Activated naive CD4-positive, alpha-beta T cell treated with anti-CD3 and anti-CD28 coated beads for 36 hours (primary cell): ENCODE measurements around the gene GALNT12. TPM values are rescaled to one million over a fixed set of nuclear protein-coding genes. Genes with fewer than 3 reads are reported as not detected.

Experiments
- CTCF ChIA-PET: fragments of 350-600 bp; sonication (Branson Sonifier 250); formaldehyde crosslinking; loops from one replicate; lab custom pipeline; 2021; ENCODE audit warnings: antibody characterized with exemption; lab: Charles Lee
- DNase-seq: peaks from one replicate; pipeline ENCODE4 v3.0.0-alpha.2; 2020
- H3K27ac Mint-ChIP-seq: one replicate; pipeline ENCODE4 v1.8.0; 2021; ENCODE audit warnings: mild to moderate bottlenecking, mixed read lengths
- H3K27me3 Mint-ChIP-seq: one replicate; pipeline ENCODE4 v1.8.0; 2021; ENCODE audit warnings: low read depth, mixed read lengths
- H3K36me3 Mint-ChIP-seq: one replicate; pipeline ENCODE4 v1.8.0; 2021; ENCODE audit warnings: low read depth, mixed read lengths
- H3K4me1 Mint-ChIP-seq: one replicate; pipeline ENCODE4 v1.8.0; 2021; ENCODE audit warnings: low read depth, mixed read lengths
- H3K4me3 Mint-ChIP-seq: one replicate; pipeline ENCODE4 v1.8.0; 2021; ENCODE audit warnings: mild to moderate bottlenecking, moderate library complexity, mixed read lengths
- H3K9me3 Mint-ChIP-seq: one replicate; pipeline ENCODE4 v1.8.0; 2021; ENCODE audit warnings: mixed read lengths
- intact Hi-C: fragments of 100-400 bp; cut with micrococcal nuclease; formaldehyde crosslinking; loops from one replicate; pipeline ENCODE4 v1.15.1; 2023
- total RNA-seq, 2 experiments: library from RNA; stranded (reverse); gene quantifications; one replicate each; pipeline ENCODE4 v1.2.3, GENCODE V29; 2021

The GALNT12 gene
- total RNA-seq, 2 experiments from 2014 or later: 12.9 to 13.5 TPM

DNA sequence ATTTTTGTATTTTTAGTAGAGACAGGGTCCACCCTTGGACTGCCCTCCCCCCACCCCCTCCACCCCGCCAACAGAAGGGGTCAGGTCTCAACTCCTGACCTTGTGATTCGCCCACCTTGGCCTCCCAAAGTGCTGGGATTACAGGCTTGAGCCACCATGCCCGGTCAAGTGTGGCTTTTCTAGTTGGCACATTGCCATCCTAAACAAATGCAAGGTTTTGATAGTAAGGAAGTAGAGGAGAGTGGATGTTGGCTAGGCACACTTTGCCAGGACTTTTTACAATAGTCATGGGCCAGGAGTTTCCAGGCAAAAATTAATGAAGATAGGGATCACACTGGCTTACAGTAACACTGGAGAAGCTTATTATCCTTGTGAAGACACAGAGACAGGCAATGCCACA lies 62.4 kb downstream of the GALNT12 start:
- CTCF ChIA-PET: no interaction called here
- Mint-ChIP-seq H3K4me1 (peaks cover 2% of the 10 kb centered on the region), H3K27me3 (no peaks in the 10 kb centered on the region), H3K36me3 (no peaks in the 10 kb centered on the region), H3K27ac (no peak overlapping the region), H3K4me3 (no peak overlapping the region), H3K9me3 (no peaks in the 10 kb centered on the region)
- no peak for DNase-seq
- intact Hi-C loops: no loop called here

DNA sequence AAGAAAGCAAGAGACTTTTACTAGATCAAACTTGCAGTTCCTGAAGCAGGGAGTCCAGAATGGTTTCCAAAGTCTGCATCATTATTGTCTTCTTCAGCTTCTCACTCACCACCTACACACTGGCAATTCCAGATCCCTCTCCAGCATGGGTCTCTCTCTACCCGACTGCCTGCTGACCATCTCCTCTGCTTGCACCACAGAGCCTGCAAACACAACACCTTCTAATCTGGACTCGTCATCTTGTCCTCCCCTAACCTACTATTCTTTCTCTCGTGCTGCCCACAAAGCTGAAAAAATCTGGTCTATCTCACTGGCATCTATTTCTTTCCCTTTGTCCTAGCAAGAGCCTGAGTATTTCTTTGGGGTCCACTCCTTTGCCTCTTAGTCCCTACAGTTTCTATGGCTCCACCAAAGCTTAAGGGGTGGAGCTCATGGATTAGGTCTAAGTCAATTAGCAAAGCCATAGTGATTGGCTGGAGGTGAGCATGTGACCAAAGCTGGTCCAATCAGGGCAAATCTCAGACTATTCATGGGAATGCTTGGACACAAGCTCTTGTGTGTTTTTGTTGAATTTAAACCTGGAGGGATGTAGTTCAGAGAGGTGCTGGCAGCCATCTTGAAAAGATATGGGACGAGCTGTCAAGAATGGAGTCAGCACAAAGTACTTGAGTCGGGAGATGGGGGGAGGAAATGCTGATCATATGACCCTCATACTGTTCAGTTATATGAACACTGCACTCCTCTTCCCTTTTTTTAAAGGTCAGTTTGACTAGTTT lies 63.5 kb downstream of the GALNT12 start:
- no peaks in the 10 kb centered on the region for H3K36me3 Mint-ChIP-seq
- H3K9me3 Mint-ChIP-seq: no peaks in the 10 kb centered on the region
- intact Hi-C loops: no loop called here
- DNase-seq: no peak
- no peak overlapping the region for H3K27ac Mint-ChIP-seq
- CTCF ChIA-PET: interaction anchor here (1.5 kb wide), 1 partner anchor 23 kb away, joined by 6 read pairs; no protein-coding TSS in a partner anchor
- H3K4me3 Mint-ChIP-seq: no peak overlapping the region
- no peaks in the 10 kb centered on the region for H3K27me3 Mint-ChIP-seq
- peaks cover 2% of the 10 kb centered on the region for H3K4me1 Mint-ChIP-seq

- Mint-ChIP-seq H3K27ac (no peak overlapping the region), H3K27me3 (no peaks in the 10 kb centered on the region), H3K9me3 (no peaks in the 10 kb centered on the region), H3K4me1 (peaks cover 2% of the 10 kb centered on the region), H3K36me3 (no peaks in the 10 kb centered on the region), H3K4me3 (no peak overlapping the region)
- no peak for DNase-seq
- intact Hi-C loops: no loop called here
- CTCF ChIA-PET: interaction anchor here (1.5 kb wide), 1 partner anchor 23 kb away, joined by 6 read pairs; no protein-coding TSS in a partner anchor
Observed at GRCh38 chr9:98871558-98872065, 64.1 kb downstream of the GALNT12 start.

GRCh38 chr9:98873526-98873925 lies 66.1 kb downstream of the GALNT12 start:
- Mint-ChIP-seq H3K27ac (no peak overlapping the region), H3K4me1 (no peaks in the 10 kb centered on the region), H3K4me3 (no peak overlapping the region), H3K27me3 (no peaks in the 10 kb centered on the region), H3K36me3 (no peaks in the 10 kb centered on the region), H3K9me3 (no peaks in the 10 kb centered on the region)
- intact Hi-C loops: no loop called here
- CTCF ChIA-PET: interaction anchor here (0.9 to 1.4 kb wide), 2 partner anchors 26 to 67 kb away, joined by 3 to 5 read pairs; no protein-coding TSS in a partner anchor
- no peak for DNase-seq

DNA sequence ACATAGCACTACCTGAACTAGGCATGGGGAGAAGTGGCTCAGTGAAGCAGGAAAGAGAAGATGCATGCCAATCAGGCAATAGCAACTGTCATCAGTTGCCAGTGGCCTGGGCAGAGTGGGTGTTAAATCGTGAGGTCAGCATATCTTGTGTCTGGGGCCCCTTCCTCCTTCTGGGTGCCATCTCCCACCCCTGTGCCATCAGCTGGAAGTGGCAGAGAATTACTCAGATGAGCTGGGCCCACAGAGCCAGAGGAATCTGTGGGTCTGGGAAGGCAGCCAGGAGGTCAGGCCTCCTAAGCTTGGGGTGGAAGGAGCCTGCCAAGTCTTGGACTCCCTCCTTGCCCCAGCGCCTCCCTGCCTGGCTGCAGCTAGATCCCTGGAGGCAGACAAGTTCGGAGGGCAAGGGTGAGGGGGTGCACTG lies 66.5 kb downstream of the GALNT12 start:
- no peaks in the 10 kb centered on the region for H3K36me3 Mint-ChIP-seq
- H3K27me3 Mint-ChIP-seq: no peaks in the 10 kb centered on the region
- H3K4me3 Mint-ChIP-seq: no peak overlapping the region
- CTCF ChIA-PET: interaction anchor here (1.3 kb wide), 1 partner anchor 25 kb away, joined by 4 read pairs; no protein-coding TSS in a partner anchor
- H3K4me1 Mint-ChIP-seq: no peaks in the 10 kb centered on the region
- intact Hi-C loops: no loop called here
- H3K27ac Mint-ChIP-seq: no peak overlapping the region
- DNase-seq: no peak
- no peaks in the 10 kb centered on the region for H3K9me3 Mint-ChIP-seq

DNA sequence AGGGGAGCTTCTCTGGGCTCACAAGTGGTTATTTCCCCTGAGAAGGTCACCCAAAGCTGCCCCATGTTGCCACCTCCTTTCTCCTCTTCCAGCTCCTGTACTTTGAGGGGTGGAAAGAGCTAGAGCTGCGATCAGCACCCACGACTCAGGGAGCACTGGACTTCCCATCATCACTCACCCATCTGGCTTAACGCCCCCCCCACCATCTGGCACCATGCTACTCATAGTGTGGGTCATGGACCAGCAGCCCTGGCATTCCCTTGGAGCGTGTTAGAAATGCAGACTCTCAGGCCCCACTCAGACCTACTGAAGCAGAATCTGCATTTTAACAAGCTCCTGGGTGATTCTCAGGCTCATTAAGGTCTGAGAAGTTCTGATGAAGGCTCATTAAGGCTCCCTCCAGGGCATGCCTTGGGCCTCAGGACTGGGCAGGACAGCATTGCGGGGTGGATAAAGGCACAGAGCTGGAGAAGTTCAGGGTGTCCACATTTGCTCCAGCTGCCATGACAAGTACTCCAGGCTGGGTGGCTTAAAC lies 67.3 kb downstream of the GALNT12 start:
- no peaks in the 10 kb centered on the region for H3K4me1 Mint-ChIP-seq

DNA sequence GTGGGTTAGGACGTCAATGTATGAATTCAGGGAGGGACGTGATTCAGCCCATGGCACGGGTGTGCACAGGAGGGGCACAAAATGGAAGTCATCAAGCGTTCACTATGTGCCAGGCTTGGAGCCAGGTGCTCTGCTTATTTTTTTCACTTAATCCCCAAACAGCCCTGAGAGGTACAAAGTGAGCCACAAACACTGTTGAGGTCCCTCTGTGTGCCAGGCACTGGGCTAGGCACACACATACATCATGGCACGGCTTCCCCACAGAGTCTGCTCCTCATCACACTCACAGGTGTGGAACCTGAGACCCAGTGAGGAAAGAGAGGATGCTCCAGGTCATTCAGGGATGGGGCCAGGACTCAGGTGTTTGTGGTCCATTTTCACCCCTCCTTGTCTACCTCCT lies 68.1 kb downstream of the GALNT12 start:
- CTCF ChIA-PET: interaction anchor here (1.3 kb wide), 1 partner anchor 27 kb away, joined by 4 read pairs; no protein-coding TSS in a partner anchor
- intact Hi-C loops: no loop called here
- Mint-ChIP-seq H3K27me3 (peaks cover 4% of the 10 kb centered on the region), H3K4me1 (no peaks in the 10 kb centered on the region), H3K27ac (no peak overlapping the region), H3K9me3 (no peaks in the 10 kb centered on the region), H3K4me3 (no peak overlapping the region), H3K36me3 (no peaks in the 10 kb centered on the region)
- no peak for DNase-seq

More for the DNA sequence above, 67.3 kb downstream of the GALNT12 start:
- H3K9me3 Mint-ChIP-seq: no peaks in the 10 kb centered on the region
- H3K36me3 Mint-ChIP-seq: no peaks in the 10 kb centered on the region
- H3K4me3 Mint-ChIP-seq: no peak overlapping the region
- CTCF ChIA-PET: interaction anchor here (1.3 kb wide), 1 partner anchor 26 kb away, joined by 4 read pairs; no protein-coding TSS in a partner anchor
- H3K27me3 Mint-ChIP-seq: peaks cover 4% of the 10 kb centered on the region
- H3K27ac Mint-ChIP-seq: no peak overlapping the region
- intact Hi-C loops: no loop called here
- DNase-seq: no peak

GRCh38 chr9:98877311-98877710 lies 69.8 kb downstream of the GALNT12 start:
- no peak for DNase-seq
- Mint-ChIP-seq H3K4me1 (no peaks in the 10 kb centered on the region), H3K4me3 (no peak overlapping the region), H3K9me3 (no peaks in the 10 kb centered on the region), H3K36me3 (no peaks in the 10 kb centered on the region), H3K27me3 (peaks cover 4% of the 10 kb centered on the region), H3K27ac (no peak overlapping the region)
- intact Hi-C loops: no loop called here
- CTCF ChIA-PET: interaction anchor here (1.2 kb wide), 1 partner anchor 29 kb away, joined by 4 read pairs; no protein-coding TSS in a partner anchor

DNA sequence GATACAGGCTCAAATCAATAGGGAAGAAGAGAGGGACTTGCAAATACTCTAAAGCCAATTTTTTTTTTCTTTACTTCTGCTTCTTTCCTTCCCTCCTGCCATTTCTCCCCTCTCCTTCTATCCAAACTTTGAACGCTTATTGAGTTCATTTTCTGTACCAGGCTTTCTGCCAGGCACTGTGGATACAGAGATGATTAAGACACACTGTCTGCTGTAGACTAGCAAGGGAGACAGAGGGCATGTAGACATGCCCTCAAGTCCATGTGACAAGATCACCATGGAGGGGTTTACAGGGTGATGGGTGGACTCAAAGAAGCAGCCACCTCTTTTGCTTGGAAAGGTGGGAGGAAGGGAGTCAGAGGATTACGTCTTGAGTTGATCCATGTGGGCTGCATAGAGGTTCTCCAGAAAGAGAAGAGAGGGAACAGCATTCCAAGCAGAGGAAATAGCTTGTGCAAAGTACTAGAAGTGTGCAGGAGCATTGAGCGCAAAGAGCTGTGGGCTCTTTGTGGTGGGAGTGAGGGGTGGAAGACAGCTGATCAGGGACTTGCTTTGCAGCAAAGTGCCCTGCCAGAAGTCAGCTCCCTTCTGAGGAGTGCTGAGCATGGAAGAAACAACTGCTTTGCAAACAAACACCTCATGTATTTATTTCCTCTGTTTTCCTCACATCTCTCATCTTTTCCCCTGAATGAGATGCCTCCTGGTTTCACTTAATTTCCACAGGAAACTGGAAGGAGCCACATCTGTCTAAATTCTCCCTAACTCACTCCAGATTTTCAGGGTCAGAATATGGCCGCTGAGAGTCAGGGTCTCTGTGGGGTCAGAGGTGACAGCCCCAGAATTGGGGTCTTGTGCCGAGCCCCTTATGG lies 71.9 kb downstream of the GALNT12 start:
- CTCF ChIA-PET: no interaction called here
- H3K27me3 Mint-ChIP-seq: peaks cover 7% of the 10 kb centered on the region
- no peaks in the 10 kb centered on the region for H3K9me3 Mint-ChIP-seq
- intact Hi-C loops: no loop called here
- no peaks in the 10 kb centered on the region for H3K4me1 Mint-ChIP-seq
- H3K4me3 Mint-ChIP-seq: no peak overlapping the region
- no peak for DNase-seq
- H3K27ac Mint-ChIP-seq: no peak overlapping the region
- H3K36me3 Mint-ChIP-seq: no peaks in the 10 kb centered on the region

GRCh38 chr9:98879963-98880310 lies 72.5 kb downstream of the GALNT12 start:
- H3K9me3 Mint-ChIP-seq: no peaks in the 10 kb centered on the region
- H3K27ac Mint-ChIP-seq: no peak overlapping the region
- H3K27me3 Mint-ChIP-seq: peaks cover 8% of the 10 kb centered on the region
- DNase-seq: no peak
- CTCF ChIA-PET: no interaction called here
- no peaks in the 10 kb centered on the region for H3K36me3 Mint-ChIP-seq
- no peak overlapping the region for H3K4me3 Mint-ChIP-seq
- intact Hi-C loops: no loop called here
- H3K4me1 Mint-ChIP-seq: no peaks in the 10 kb centered on the region

DNA sequence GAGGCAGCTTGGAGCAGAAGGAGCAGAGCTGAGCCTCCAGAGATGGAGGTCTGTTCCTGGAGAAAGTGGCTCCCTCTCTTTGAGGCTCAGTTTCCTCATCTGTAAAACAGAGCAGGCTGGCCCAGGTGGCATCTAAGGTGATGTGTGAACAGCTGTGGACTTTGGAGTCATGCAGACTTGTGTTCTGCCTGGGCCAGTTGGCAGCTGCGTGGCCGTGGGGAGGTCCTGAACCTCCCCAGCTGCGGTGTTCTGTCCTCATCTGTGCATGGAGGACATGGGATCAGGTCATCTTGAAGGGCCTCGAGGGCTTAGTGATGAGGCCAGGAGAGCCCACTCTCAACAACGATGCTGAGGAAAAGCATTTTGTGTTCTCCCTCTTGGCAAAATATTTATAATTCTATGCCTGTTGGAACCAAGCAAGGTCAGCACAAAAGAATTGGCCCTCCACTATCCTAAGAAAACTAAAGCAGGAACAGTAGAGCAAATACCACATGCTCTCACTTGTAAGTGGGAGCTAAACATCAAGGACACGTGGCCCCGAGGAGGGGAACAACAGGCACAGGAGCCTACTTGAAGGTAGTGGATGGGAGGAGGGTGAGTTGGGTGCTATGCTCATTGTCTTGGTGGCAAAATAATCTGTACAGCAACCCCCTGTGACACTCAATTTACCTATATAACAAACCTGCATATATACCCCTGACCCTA lies 73.0 kb downstream of the GALNT12 start:
- Mint-ChIP-seq H3K4me1 (no peaks in the 10 kb centered on the region), H3K9me3 (no peaks in the 10 kb centered on the region), H3K27me3 (peaks cover 9% of the 10 kb centered on the region), H3K36me3 (no peaks in the 10 kb centered on the region), H3K4me3 (no peak overlapping the region), H3K27ac (no peak overlapping the region)
- CTCF ChIA-PET: no interaction called here
- DNase-seq: no peak
- intact Hi-C loops: no loop called here
